Mucosa of descending colon (tissue), 3 donors: ENCODE data around the gene COA8. TPM values are rescaled to one million over a fixed set of nuclear protein-coding genes. Genes with fewer than 3 reads are reported as not detected.

Source experiments
- ATAC-seq: fragments of 200-7000 bp; cut with Tn5 transposase; one replicate; pipeline ENCODE4 v1.9.1; 2020; ENCODE audit warnings: mild to moderate bottlenecking, moderate library complexity
- DNase-seq, 3 donors: peaks; one replicate each; pipeline ENCODE4 v3.0.0-alpha.2; 2020
- H3K36me3 ChIP-seq: fragments of 200-600 bp; one replicate; pipeline ENCODE4 v1.8.0; 2021; ENCODE audit warnings: low read depth, mild to moderate bottlenecking
- H3K4me1 ChIP-seq: fragments of 200-600 bp; one replicate; pipeline ENCODE4 v1.8.0; 2021; ENCODE audit warnings: low read depth, mild to moderate bottlenecking
- H3K4me3 ChIP-seq: fragments of 200-600 bp; one replicate; pipeline ENCODE4 v1.8.0; 2021; ENCODE audit warnings: mild to moderate bottlenecking
- H3K9me3 ChIP-seq: fragments of 200-600 bp; one replicate; pipeline ENCODE4 v1.8.0; 2021; ENCODE audit warnings: mild to moderate bottlenecking
- intact Hi-C, 2 donors: fragments of 100-400 bp; cut with DNase I in 1 of 2; cut with micrococcal nuclease in 1 of 2; formaldehyde crosslinking; loops; one replicate each; pipeline versions ENCODE4 v1.11.0 to v1.11.1; 2022; cut with DNase I, micrococcal nuclease
- total RNA-seq, 3 donors: library from RNA; stranded (reverse); fragmentation: NEBNext Ultra II Directional in 2 of 3; extraction: Animal tissue kit (Norgen Biotek cat#: 25700) in 2 of 3; gene quantifications; one replicate each; pipeline versions ENCODE4 v1.2.1 to v1.2.4, GENCODE V29; 2021 to 2023
- TF ChIP-seq, protein P1 (sequence below): fragments of 200-600 bp; IDR thresholded peaks from one replicate; pipeline ENCODE4 v1.8.0; 2022; ENCODE audit warnings: antibody characterized with exemption, mild to moderate bottlenecking
- donor health status: DM: no; HTN: no; CAD: no; lungs with moderate emphysema.
- donor health status: DM: no; HTN: no; CAD: no.
- donor health status: DM: no; HTN: yes; CAD: no.

The COA8 gene
- total RNA-seq, 3 donors from 2014 or later = 29.3 to 47.3 (median 36.5) TPM

DNA sequence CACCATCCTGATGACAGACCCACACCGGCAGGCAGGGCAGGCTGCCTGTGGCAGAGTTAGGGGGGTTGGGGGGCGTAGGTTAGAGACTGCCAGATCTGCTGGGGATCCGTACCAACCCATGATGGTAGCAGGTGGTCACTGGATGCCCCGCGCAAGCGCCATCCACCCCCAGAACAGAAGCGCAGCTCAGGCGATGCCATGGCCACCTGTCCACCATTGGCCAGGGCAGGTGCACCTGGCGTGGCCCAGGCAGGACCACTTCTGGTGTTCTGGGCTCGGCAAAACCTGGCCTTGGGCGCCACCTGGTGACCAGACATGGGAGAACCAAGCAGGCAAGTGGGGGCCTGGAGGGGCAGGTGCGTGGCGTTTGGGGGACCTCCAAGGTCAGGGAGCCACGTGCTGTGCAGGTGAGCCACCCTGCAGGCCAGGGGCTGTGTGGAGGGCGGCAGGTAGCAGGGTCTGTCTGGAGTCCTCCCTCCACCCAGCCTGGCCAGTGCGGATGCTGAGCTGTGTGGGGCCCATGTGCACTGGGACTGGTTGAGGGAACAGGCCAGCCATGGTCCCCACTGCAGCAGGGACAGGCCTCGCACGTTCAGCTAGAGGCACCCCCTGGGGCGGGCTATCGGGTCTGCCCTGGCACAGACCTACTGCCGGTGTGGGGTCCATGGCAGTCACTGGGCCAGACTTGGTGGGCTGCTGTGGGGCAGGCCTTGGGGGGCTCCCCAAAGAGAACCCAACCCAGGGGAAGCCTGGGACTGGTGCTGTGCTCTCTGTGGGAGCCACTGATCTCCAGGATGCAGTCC, 15.9 kb upstream of the COA8 start:
- H3K4me3 ChIP-seq = no peak overlapping the region
- no peaks in the 10 kb centered on the region for H3K9me3 ChIP-seq
- ATAC-seq = peak; percentile 61
- peak; percentile 76 to 87 (median 83) for DNase-seq
- intact Hi-C loops = loop anchor here in 1 of 2 donors (5.0 kb wide), 1 partner anchor 45 kb away; no protein-coding TSS in a partner anchor
- H3K4me1 ChIP-seq = peaks cover 36% of the 10 kb centered on the region
- no peaks in the 10 kb centered on the region for H3K36me3 ChIP-seq
- TF ChIP-seq, protein P1, sequence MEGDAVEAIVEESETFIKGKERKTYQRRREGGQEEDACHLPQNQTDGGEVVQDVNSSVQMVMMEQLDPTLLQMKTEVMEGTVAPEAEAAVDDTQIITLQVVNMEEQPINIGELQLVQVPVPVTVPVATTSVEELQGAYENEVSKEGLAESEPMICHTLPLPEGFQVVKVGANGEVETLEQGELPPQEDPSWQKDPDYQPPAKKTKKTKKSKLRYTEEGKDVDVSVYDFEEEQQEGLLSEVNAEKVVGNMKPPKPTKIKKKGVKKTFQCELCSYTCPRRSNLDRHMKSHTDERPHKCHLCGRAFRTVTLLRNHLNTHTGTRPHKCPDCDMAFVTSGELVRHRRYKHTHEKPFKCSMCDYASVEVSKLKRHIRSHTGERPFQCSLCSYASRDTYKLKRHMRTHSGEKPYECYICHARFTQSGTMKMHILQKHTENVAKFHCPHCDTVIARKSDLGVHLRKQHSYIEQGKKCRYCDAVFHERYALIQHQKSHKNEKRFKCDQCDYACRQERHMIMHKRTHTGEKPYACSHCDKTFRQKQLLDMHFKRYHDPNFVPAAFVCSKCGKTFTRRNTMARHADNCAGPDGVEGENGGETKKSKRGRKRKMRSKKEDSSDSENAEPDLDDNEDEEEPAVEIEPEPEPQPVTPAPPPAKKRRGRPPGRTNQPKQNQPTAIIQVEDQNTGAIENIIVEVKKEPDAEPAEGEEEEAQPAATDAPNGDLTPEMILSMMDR = peak; percentile 84

DNA sequence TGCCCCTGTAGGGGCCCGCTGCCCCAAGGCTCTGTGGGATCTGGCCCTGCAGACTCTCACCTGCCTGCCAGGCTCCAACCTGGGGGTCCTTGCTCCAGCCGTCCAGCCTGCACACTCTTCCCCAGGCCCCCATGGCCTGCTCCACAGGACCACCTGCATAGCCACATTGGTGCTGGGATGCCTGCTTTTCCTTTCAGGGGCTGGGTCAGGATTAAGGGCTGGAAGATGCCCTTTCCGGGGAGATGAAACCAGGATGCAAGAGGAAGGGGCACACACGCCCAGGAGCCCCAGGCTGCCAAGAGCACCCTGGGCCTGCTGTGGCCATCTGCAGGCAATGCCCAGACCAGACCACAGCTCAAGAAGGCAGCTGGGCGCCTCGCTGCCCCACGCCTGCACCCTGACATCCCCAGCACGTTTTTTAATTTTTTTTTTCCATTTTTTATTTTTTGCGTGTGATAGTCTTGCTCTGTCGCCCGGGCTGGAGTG, 15.3 kb upstream of the COA8 start:
- no peak for DNase-seq
- TF ChIP-seq, protein P1 = no peak
- H3K36me3 ChIP-seq = no peaks in the 10 kb centered on the region
- ATAC-seq = no peak
- H3K4me3 ChIP-seq = no peak overlapping the region
- H3K4me1 ChIP-seq = peaks cover 29% of the 10 kb centered on the region
- no peaks in the 10 kb centered on the region for H3K9me3 ChIP-seq
- intact Hi-C loops = loop anchor here in 1 of 2 donors (5.0 kb wide), 1 partner anchor 45 kb away; no protein-coding TSS in a partner anchor

DNA sequence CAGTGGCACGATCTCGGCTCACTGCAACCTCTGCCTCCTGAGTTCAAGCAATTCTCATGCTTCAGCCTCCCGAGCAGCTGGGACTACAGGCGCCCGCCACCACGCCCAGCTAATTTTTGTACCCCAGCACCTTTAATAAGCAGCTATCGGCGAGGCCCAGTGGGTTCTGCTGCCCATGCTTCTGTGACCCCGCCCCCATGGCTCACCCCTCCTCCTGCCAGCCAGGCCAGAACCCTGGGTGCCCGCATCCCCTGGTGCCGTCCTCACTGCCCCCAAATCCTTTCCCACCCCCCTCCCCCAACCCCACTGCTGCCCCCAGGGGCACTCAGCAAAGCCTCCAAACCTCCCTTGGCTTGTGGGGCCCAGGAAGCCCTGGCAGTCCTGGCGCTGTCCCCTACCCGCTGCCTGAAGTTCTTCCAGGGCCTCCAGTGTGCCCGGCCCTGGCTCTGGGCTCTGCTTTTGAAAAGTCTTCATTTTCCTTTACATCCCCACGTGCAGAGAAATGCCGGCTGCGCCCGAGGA, 14.8 kb upstream of the COA8 start:
- TF ChIP-seq, protein P1 = no peak
- intact Hi-C loops = loop anchor here in 1 of 2 donors (5.0 kb wide), 1 partner anchor 46 kb away; no protein-coding TSS in a partner anchor
- H3K4me3 ChIP-seq = no peak overlapping the region
- peak in 1 of 3 donors; percentile 19 for DNase-seq
- no peaks in the 10 kb centered on the region for H3K9me3 ChIP-seq
- H3K4me1 ChIP-seq = peaks cover 24% of the 10 kb centered on the region
- no peak for ATAC-seq
- no peaks in the 10 kb centered on the region for H3K36me3 ChIP-seq

DNA sequence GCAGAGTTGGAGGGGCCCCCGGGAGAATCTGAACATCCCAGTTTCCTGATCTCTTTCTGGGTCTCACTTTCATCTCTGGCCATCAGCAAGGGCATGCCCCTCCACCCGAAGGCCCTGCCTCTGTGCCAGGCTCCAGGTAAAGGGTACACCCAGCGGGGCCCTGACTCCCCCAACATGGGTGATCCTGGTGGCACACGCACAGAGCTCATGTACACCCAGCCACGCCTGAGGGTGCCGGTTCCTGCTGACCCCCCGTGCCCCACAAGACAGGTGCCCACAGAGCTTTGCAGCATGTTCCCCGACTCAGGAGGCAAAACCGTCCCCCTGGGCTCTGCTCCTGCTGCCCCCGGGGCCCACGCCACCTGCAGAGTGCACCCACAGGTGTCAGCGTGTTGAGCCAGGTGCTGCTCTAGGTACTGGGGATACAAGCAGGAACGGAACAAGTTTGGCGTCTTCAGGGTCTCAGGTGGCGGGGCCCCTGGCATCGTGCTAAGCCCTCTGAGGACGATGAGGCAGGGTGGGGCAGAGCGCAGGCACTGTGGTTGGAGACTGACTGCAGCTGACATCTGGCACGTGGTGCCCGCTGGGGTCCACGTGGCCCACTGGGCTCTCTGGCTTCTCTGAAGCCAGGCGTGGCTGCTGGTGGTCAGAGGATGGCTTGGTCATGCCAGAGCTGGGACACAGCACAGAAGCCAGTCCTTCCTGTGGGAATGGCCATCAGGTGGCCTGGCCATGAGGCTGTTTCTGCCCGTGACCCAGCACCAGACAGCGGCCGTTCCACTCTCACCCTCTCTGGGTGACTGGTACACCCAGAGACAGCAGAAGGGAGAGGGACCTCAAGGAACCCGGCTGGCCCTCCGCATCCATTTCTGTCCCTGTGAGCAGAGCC, 14.1 kb upstream of the COA8 start:
- Histone ChIP-seq H3K4me1 (peaks cover 17% of the 10 kb centered on the region), H3K9me3 (no peaks in the 10 kb centered on the region), H3K4me3 (no peak overlapping the region), H3K36me3 (no peaks in the 10 kb centered on the region)
- DNase-seq (peak in 2 of 3 donors; percentile 15 to 46), ATAC-seq (no peak)
- TF ChIP-seq, protein P1 = no peak
- intact Hi-C loops = loop anchor here in 1 of 2 donors (5.0 kb wide), 1 partner anchor 46 kb away; no protein-coding TSS in a partner anchor
